GM10266 (cell line): ENCODE data around the gene KCNN3.

Experiments
- DNase-seq: peaks from one replicate; pipeline ENCODE4 v3.0.0; 2012; ENCODE audit errors: extremely low spot score
- CTCF ChIP-seq: IDR thresholded peaks from 2 replicates; pipeline ENCODE4 v1.5.1; 2012; ENCODE audit warnings: mild to moderate bottlenecking, low read depth; ENCODE audit not compliant: control insufficient read depth, insufficient read depth; ENCODE audit errors: missing control alignments

The KCNN3 gene

GRCh38 chr1:154864189-154864975 is 5.7 kb downstream of the KCNN3 start:
- no peak for DNase-seq
- no peak for TF ChIP-seq CTCF

GRCh38 chr1:154863315-154864174 is 6.5 kb downstream of the KCNN3 start:
- peak; percentile 77 for TF ChIP-seq CTCF
- peak; percentile 78 for DNase-seq

GRCh38 chr1:154862907-154863306 is 7.2 kb downstream of the KCNN3 start:
- no peak for TF ChIP-seq CTCF
- DNase-seq: no peak

GRCh38 chr1:154861607-154862094 is 8.4 kb downstream of the KCNN3 start:
- no peak for TF ChIP-seq CTCF
- no peak for DNase-seq

- peak; percentile 71 for DNase-seq
- TF ChIP-seq CTCF: no peak
These were observed 9.8 kb downstream of the KCNN3 start for GRCh38 chr1:154860156-154860870.

- no peak for DNase-seq
- TF ChIP-seq CTCF: no peak
These were observed 10.3 kb downstream of the KCNN3 start for GRCh38 chr1:154859786-154860155.
